NCI-H1694 (cell line): Measurements from ENCODE around the gene YAP1.

Source experiments
- DNase-seq: peaks from one replicate; lab custom pipeline; 2025; lab: John Stamatoyannopoulos, UW

YAP1 gene

GRCh38 chr11:102279641-102280170 is 169.5 kb downstream of the YAP1 start:
- no peak for DNase-seq

GRCh38 chr11:102280245-102280833 is 170.1 kb downstream of the YAP1 start:
- DNase-seq = no peak
